GM18858 (cell line): ENCODE data around the gene ZNF121.
"Not testable (repeated sequence)": the region's sequence is repeated elsewhere in the genome, so short reads cannot be mapped to it uniquely, and the experiment has no call there.

Experiments
- ATAC-seq: cut with Tn5 transposase; IDR thresholded peaks from one replicate; pipeline ENCODE4 v1.9.1; 2021; ENCODE audit not compliant: unreplicated experiment

The ZNF121 gene

DNA sequence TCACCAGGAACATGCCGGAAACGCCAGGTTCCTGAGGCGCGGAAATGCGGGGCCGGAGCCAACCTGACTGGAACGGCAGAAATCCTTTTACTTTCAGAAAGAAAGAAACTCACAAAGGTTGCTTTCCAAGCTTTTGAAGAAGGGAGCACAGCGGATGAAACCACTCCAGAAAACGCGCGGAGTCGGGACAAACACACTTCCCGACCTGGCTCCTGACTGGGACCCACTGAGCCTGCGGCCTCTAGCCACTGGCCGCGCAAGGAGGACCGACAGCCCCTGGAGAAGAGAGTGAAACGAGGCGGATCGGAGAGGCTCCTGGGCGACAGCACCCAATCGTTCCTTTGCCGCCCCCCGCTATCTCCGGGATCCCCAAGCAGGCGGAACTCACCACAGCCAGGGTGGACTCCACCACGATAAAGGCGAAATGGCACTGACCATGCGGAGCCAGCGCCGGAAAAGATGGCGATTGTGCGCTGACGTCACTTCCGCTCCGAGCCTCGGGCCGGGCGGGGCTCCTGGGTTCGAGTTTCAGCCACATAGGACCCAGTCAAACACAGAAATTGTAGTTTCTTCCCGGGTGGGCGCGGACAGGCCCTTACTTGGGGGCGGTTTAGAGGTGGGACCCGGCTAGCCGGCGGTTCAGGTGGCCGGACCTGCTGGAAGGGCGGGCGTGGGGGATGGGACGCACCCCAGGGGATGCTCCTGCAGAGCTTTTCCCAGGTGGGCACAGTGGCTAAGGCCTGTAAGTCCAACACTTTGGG, at the start of gene ZNF121:
TSS of gene ZNF121 (minus strand) at position 432 of the 761 bp plus-strand sequence. CDS start 16,407 bp downstream, outside the sequence.
- ATAC-seq: peak; percentile 53

DNA sequence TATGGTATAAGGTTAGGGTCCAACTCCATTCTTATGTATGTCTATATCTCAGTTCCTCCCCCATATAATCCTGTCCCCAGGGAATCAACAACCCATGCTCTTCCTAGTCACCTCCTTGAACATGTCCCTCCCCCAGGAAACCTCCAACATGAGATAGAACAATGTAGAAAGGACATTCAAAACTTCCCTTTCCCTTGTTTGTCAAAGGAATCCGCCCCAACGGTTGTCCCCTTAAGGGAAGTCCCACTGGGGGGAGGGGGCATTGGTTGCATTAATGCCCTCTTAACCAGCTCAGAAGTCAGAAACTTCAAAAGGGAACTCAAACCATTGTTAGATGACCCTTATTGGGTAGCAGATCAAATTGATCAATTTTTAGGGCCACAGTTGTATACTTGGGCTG, 43.6 kb upstream of the ZNF121 start:
- no peak for ATAC-seq

DNA sequence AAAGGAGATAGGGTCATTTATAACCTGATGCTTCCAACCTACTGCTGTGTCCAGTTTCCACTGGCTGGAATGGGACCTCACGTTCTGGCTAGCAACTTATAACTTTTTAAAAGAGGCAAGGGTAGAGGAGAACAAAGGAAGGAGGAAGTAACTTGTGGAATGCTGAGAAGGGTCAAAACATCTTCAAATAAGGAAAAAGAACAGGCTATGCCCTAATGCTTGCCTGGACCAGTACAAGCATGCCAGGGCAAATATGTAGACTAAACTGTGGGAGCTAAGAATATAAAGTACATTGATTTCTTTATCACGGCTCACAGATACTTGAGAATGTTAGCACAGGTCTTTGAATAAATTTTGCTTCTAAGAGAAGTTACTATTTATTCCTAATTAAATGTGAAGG, 38.2 kb upstream of the ZNF121 start:
- no peak for ATAC-seq

DNA sequence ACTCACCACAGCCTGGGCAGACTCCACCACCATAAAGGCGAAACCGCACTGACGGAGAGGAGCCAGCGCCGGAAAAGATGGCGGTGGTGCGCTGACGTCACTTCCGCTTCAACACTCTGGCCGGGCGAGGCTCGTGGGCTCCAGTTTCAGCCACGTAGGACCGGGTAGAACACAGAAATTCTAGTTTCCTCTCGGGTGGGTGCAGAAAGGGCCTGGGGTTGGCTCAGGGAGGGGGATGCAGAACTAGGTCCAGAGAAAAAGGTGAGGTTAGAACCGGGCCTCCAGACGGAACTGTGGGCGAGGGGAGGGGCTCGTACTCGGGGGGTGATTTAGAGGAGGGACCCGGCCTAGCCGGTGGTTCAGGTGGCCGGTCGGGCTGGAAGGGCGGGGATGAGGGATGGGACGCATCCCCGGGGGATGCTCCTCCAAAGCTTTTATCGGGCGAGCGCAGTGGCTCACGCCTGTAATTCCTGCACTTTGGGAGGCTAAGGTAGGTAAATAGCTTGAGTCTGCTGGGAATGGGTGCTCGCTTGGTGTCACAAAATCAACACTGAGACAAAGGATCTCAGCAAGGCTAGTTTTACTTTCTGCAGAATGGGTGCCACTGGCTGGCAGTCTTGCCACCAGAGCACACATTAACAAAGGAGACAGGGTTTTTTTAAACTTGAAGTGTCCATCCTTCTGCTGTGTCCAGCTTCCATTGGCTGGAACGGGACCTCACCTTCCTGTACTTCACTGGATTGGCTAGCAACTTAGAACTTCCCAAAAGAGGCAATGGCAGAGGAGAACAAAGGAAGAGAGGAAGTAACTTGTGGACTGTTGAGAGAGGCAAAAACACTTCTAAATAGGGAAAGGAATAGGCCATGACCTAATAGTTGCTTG, 37.1 kb upstream of the ZNF121 start, which contains the start of gene ZNF561:
TSS of gene ZNF561 (minus strand) at position 77 of the 882 bp plus-strand sequence. CDS start 1,776 bp downstream, outside the sequence.
- ATAC-seq: no peak

DNA sequence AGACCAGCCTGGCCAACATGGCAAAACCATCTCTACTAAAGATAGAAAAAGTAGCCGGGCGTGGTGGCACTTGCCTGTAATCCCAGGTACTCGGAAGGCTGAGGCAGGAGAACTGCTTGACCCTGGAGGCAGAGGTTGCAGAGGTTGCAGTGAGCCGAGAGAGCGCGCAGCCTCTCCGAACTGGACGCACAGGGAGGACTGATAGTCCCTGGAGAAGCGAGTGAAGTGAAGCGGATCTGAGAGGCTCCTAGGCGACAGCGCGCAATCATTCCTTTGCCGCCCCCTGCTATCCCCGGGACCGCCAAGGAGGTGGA, 36.5 kb upstream of the ZNF121 start:
- no peak for ATAC-seq

DNA sequence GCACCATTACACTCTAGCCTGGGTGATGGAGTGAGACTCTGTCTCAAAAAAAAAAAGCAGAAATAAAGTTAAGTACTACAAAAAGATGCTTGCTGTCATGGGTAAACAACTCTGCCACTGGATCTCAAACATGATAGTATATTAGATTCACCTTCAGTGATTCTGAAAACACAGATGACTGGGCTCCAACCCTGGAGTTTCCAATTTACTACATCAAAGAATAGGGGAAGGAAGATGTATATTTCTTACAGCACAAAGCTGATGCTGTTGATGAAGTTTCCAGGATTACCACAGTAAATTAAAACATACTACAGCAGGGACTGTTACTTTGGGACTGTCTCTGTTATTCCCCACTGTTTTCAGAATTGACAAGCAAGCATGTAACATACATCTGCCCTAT, 31.5 kb upstream of the ZNF121 start:
- no peak for ATAC-seq

DNA sequence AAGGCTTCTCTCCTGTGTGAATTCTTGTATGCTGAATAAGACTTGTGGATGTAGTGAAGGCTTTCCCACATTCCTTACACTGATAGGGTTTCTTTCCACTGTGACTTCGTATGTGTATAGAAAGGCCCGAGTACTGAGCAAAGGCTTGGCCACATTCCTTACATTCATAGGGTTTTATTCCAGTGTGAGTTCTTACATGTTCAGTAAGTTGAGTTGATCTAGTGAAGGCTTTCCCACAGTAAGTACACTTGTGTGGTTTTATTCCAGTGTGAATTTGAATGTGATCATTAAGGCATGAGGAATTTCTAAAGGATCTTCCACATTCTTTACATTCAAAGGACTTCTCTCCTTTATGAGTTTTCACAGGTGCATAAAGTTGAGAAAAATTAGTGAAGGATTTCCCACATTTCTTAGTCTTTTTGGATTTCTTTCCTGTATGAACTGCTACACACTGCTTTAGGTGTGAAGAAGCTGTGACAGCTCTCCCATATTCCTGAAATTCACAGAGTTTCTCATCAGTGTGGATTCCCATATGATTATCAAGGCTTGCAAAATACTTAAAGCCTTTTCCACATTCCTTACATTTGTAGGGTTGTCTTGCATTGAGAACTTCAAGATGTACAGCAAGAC, 26.3 kb upstream of the ZNF121 start:
- ATAC-seq: no peak

DNA sequence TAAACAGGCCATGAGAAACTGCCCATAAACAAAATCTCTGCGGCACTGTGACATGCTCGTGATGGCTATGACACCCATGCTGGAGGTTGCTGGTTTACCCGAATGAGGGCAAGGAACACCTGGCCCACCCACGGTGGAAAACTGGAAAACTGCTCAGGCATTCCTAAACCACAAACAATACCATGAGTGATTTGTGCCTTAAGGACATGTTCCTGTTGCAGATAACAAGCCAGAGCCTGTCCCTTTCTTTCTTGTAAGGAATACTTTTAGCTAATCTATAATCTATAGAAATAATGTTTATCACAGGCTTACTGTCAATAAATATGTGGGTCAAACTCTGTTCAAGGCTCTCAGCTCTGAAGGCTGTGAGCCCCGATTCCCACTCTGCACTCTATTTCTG, 24.6 kb upstream of the ZNF121 start:
- no peak for ATAC-seq

DNA sequence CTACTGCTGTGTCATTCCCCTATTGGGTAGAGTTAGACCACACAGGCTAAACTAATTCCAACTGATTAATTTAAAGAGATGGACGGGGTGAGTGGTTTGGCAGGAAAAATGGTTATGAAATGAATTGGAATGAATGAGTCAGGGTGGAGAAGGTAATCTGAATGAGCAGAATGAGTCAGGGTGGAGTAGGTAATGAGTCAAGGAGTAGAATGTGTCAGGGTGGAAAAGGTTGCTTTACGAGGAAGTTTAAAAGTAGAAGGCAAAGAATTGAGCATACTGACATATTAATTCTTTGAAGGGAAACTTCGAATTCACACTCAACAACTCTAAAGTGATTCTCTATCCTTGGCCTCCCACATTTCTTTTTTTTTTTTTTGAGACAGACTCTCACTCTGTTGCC, 12.7 kb upstream of the ZNF121 start:
- ATAC-seq: no peak

DNA sequence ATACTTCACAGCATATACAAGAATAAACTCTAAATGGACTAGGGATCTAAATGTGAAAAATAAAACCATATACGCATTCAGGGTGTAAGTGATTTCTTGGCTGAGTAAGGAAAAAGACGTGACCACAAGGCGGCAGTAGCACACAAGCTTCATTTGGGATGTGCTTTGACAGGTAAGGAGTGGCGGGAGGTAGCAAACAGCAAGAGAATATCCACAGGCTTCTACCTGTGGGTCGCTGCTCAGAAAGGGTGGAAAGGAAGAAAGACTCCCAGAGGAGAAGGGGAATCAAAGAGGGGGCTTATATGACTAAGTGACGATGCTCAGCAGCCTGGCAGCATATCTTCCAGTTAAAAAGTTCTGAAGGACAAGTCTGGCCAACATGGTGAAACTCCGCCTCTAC, 2.5 kb upstream of the ZNF121 start:
- ATAC-seq: no peak

DNA sequence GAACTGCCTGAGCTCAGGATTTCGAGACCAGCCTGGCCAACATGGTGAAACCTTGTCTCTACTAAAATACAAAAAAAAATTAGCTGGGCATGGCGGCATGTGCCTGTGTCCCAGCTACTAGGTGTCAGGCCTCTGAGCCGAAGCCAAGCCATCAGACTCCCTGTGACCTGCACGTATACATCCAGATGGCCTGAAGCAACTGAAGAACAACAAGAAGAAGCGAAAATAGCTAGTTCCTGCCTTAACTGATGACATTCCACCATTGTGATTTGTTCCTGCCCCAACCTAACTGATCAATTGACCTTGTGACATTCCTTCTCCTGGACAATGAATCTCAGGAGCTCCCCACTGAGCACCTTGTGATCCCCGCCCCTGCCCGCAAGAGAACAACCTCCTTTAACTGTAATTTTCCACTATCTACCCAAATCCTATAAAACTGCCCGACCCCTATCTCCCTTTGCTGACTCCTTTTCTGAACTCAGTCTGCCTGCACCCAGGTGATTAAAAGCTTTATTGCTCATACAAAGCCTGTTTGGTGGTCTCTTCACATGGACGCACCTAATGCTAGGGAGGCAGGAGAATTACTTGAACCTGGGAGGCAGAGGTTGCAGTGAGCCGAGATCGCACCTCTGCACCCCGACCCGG, 2.1 kb downstream of the ZNF121 start:
- not testable (repeated sequence) for ATAC-seq

DNA sequence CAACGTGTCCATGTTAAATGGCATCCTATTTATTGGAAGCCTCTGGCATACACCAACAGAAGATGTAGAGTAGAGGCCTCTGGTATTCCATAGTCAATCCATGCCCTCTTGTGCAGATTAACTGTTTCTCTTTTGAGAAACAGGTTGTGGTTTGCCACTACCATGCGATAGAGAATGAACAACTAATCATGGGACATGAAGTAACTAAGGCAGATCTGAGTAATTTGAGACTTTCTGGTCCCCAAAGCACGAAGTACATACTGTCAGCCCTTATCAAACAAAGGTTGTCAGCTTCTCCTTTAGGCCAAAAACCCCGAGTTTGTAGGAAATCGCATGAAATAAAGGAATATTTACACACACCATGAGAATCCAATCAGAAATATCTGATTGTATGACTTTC, 3.6 kb downstream of the ZNF121 start:
- no peak for ATAC-seq

DNA sequence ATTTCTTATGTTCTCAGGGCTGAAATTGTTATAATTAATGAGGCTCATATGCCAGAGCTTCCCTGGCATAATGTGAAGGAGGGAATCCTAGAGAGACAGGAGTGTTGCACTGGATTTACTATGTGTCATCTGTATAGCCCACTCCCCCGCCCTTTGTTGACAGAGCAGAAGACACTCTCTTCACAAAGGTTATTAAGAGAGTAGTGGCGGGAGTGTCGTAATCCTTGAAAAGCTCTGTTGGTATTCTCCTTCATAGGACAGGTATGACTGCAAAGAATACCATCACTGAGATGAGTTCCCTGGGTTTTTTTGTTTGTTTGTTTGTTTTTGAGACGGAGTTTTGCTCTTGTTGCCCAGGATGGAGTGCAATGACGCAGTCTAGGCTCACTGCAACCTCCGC, 14.0 kb downstream of the ZNF121 start:
- ATAC-seq: no peak

DNA sequence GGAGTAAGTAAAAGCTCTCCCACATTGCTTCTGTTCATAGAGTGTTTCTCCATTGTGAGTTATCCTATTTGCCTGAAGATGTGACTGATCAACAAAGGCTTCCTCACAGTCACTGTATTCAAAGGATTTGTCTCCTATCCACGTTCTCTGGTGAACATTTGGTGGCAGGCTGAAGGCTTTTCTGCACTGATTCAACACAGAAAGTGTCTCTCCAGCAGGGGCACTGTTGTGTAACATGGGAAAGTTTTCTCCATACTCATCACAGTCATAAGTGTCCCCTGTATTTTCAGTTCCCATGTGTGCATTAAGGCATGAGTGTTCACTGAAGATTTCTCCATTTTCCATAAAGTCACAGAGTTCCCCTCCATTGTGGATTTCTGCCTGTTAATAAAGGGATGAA, 17.6 kb downstream of the ZNF121 start:
- no peak for ATAC-seq

DNA sequence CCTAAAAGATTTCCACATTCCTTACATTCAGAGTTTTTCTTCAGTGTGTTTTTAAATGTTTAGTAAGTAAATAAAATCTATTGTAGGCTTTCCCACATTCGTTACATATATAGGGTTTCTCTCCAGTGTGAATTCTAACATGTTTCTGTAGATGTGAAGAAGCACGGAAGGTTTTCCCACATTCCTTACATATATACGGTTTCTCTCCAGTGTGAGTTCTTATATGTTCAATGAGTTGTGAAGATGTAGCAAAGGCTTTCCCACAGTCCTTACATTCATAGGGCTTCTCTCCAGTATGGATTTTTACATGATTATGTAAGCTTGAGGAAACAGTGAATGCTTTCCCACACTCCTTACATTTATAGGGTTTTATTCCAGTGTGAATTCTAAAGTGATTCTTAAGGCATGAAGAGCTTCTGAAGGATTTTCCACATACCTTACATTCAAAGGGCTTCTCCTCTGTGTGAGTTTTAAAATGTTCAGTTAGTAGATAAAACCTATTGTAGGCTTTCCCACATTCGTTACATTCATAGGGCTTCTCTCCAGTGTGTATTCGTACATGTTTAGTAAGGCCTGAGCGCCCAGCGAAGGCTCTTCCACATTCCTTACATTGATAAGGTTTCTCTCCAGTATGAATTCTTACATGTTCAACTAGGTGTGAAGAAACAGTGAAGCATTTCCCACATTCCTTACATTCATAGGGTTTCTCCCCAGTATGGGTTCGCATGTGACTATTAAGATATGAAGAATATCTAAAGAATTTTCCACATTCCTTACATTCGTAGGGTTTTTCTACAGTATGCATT, 18.2 kb downstream of the ZNF121 start:
- ATAC-seq: no peak

DNA sequence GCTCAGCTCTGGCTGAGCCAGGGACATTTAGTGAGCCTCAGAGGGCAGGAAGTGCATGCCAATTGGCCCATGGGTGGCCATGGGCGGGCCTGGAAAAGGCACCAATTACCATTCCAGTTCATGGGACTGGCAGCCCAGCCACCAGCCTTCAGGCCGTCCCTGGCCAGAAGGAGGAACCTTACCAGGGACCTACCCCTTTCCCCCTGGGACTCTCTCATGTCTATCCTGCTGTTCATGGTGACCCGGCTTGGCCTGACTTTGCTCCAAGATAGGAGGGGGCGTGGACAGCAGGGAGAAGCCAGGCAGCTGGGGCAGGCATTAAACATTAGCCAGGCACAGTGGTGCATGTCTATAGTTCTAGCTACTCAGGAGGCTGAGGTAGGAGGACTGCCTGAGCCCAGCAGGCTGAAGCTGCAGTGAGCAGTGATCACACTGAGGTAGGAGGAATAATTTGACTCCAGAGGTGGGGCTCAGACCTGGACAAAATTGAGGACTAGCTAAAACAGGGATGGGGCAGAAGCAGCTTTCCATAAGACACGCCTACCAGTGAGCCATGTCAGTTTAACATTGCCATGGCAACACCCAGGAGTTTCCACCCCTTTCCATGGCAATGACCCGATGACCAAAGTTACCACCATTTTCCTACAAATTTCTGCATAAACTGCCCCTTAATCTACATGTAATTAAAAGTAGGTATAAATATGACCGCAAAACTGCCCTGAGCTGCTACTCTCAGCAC, 31.6 kb downstream of the ZNF121 start:
- no peak for ATAC-seq

DNA sequence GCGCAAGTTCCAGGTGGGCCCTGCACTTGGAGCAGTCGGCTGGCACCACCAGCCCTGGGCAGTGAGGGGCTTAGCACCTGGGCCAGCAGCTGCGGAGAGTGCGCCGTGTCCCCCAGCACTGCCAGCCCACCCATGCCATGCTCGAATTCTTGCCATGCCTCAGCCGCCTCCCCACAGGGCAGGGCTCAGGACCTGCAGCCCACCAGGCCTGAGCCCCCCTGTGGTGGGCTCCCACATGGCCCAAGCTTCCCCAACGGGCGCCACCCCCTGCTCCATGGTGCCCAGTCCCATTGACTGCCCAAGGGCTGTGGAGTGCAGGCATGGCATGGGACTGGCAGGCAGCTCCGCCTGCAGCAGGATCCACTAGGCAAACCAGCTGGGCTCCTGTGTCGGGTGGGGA, 36.4 kb downstream of the ZNF121 start:
- no peak for ATAC-seq

DNA sequence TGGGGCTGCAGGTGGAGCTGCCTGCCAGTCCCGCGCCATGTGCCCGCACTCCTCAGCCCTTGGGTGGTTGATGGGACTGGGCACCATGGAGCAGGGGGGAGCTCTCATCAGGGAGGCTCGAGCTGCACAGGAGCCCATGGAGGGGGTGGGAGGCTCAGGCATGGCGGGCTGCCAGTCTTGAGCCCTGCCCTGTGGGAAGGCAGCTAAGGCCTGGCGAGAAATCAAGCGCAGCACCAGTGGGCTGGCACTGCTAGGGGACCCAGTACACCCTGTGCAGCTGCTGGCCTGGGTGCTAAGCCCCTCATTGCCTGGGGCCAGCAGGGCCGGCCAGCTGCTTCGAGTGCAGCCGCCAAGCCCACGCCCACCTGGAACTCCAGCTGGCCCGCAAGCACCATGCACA, 43.0 kb downstream of the ZNF121 start:
- not testable (repeated sequence) for ATAC-seq

DNA sequence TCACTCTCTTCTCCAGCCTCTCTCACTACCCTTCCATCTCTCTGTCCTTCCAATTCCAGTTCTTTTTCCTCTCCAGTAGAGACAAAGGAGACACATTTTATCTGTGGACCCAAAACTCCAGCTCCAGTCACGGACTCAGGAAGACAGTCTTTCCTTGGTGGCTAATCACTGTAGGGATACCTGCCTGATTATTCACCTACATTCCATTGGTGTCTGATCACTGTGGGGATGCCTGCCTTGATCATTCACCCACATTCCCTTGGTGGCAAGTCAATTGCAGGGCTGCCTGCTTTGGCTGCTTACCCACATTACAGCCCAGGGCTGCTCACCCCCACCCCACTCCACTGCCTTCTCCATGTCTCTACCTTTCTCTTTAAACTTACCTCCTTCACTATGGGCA, 44.4 kb downstream of the ZNF121 start:
- not testable (repeated sequence) for ATAC-seq

DNA sequence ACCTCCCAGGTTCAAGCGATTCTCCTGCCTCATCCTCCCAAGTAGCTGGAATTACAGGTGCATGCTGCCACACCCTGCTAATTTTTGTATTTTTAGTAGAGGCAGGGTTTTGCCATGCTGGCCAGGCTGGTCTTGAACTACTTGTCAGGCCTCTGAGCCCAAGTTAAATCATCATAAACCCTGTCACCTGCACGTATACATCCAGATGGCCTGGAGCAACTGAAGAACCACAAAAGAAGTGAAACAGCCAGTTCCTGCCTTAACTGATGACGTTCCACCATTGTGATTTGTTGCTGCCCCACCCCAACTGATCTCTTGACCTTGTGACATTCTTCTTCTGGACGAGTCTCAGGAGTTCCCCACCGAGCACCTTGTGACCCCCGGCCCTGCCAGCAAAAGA, 45.1 kb downstream of the ZNF121 start:
- ATAC-seq: not testable (repeated sequence)
